Fibroblast of upper back skin (primary cell): Measurements from ENCODE around the gene AGAP3.

Source experiments
- DNase-seq: peaks from one replicate; pipeline ENCODE4 v3.0.0-alpha.2; 2013

The AGAP3 gene

GRCh38 chr7:151137791-151138152 is 51.5 kb downstream of the AGAP3 start:
- DNase-seq = no peak

GRCh38 chr7:151138153-151138851 is 52.0 kb downstream of the AGAP3 start:
- no peak for DNase-seq

- DNase-seq = no peak
Measured at GRCh38 chr7:151139071-151139790, 53.0 kb downstream of the AGAP3 start.

GRCh38 chr7:151139791-151140190 is 53.5 kb downstream of the AGAP3 start:
- DNase-seq = no peak

GRCh38 chr7:151140826-151141225 is 54.6 kb downstream of the AGAP3 start:
- no peak for DNase-seq

- DNase-seq = no peak
Measured at GRCh38 chr7:151141311-151141854, 55.1 kb downstream of the AGAP3 start.

GRCh38 chr7:151141855-151142685 is 55.8 kb downstream of the AGAP3 start:
- no peak for DNase-seq

GRCh38 chr7:151142686-151143040 is 56.4 kb downstream of the AGAP3 start:
- no peak for DNase-seq

GRCh38 chr7:151143261-151144015 is 57.2 kb downstream of the AGAP3 start:
- no peak for DNase-seq

GRCh38 chr7:151144387-151144786 is 58.1 kb downstream of the AGAP3 start:
- no peak for DNase-seq

- DNase-seq = no peak
Measured at GRCh38 chr7:151146761-151147160, 60.5 kb downstream of the AGAP3 start.

- no peak for DNase-seq
Measured at GRCh38 chr7:151148319-151149259, 62.3 kb downstream of the AGAP3 start.

- DNase-seq = no peak
Measured at GRCh38 chr7:151150388-151150787, 64.1 kb downstream of the AGAP3 start.

- no peak for DNase-seq
Measured at GRCh38 chr7:151152643-151153513, 66.6 kb downstream of the AGAP3 start.

- no peak for DNase-seq
Measured at GRCh38 chr7:151157645-151158329, 71.5 kb downstream of the AGAP3 start.

- no peak for DNase-seq
Measured at GRCh38 chr7:151161757-151162156, 75.5 kb downstream of the AGAP3 start.

GRCh38 chr7:151166629-151167196 is 80.4 kb downstream of the AGAP3 start:
- no peak for DNase-seq

- peak; percentile 6 for DNase-seq
Measured at GRCh38 chr7:151167197-151167961, 81.1 kb downstream of the AGAP3 start, which contains the start of gene GBX1. Gene GBX1 (minus strand): TSS chr7:151167694. CDS start chr7:151167548, 146 bp downstream.
